Osteoblast (primary cell): ENCODE results near the gene BTN1A1. TPM values are rescaled to one million over a fixed set of nuclear protein-coding genes. Genes with fewer than 3 reads are reported as not detected.
A peak's percentile ranks its signal among the peaks of the same experiment; 100 is the strongest.

ENCODE experiments used
- DNase-seq: peaks from one replicate; pipeline ENCODE4 v3.0.0; 2011; ENCODE audit warnings: low spot score, mixed read lengths; ENCODE audit not compliant: insufficient read length; ENCODE audit errors: missing footprints
- H2AFZ ChIP-seq: 2 replicates; pipeline ENCODE4 v1.6.0; 2011; ENCODE audit warnings: mild to moderate bottlenecking, low read length
- H3K27ac ChIP-seq: 2 replicates; pipeline ENCODE4 v1.5.1; 2011; ENCODE audit warnings: mild to moderate bottlenecking, low read depth, low read length, moderate library complexity
- H3K27me3 ChIP-seq: 2 replicates; pipeline ENCODE4 v1.6.0; 2012; ENCODE audit warnings: mild to moderate bottlenecking, control low read depth, inconsistent platforms, low read length, moderate library complexity; ENCODE audit not compliant: insufficient read depth
- H3K36me3 ChIP-seq: 2 replicates; pipeline ENCODE4 v1.5.1; 2011; ENCODE audit warnings: mild to moderate bottlenecking, low read length, control low read depth, moderate library complexity; ENCODE audit not compliant: insufficient read depth
- H3K4me1 ChIP-seq: 2 replicates; pipeline ENCODE4 v1.5.1; 2011; ENCODE audit warnings: mild to moderate bottlenecking, low read length, control low read depth, moderate library complexity; ENCODE audit not compliant: insufficient read depth
- H3K4me2 ChIP-seq: 2 replicates; pipeline ENCODE4 v1.6.0; 2011; ENCODE audit warnings: mild to moderate bottlenecking, low read length; ENCODE audit not compliant: insufficient read depth
- H3K4me3 ChIP-seq: fragments of 200-600 bp; sonication (generic); 3 replicates; pipeline ENCODE4 v1.5.1; 2012; ENCODE audit warnings: mild to moderate bottlenecking, low read length, inconsistent platforms; ENCODE audit not compliant: insufficient read depth
- H3K79me2 ChIP-seq: 2 replicates; pipeline ENCODE4 v1.6.0; 2012; ENCODE audit warnings: mild to moderate bottlenecking, low read length, control low read depth, inconsistent platforms; ENCODE audit not compliant: insufficient read depth
- H3K9me3 ChIP-seq: 2 replicates; pipeline ENCODE4 v1.5.1; 2011; ENCODE audit warnings: low read depth, low read length, control low read depth
- H4K20me1 ChIP-seq: 2 replicates; pipeline ENCODE4 v1.6.0; 2012; ENCODE audit warnings: mild to moderate bottlenecking, low read length, control low read depth; ENCODE audit not compliant: insufficient read depth
- CTCF ChIP-seq: IDR thresholded peaks from 2 replicates; pipeline ENCODE4 v1.5.1; 2011; ENCODE audit warnings: mild to moderate bottlenecking, low read depth, low read length, moderate library complexity; ENCODE audit errors: extremely low read depth
- total RNA-seq: library from RNA; depleted of rRNA; stranded (reverse); fragments of >200 nt; gene quantifications from 2 replicates; pipeline ENCODE4 v1.2.3, GENCODE V29; 2012

The BTN1A1 gene
- total RNA-seq, 1 donor: under 0.01 TPM

- H3K27me3 ChIP-seq: no peaks in the 10 kb centered on the region
- no peaks in the 10 kb centered on the region for H3K9me3 ChIP-seq
- no peak for DNase-seq
- peak overlapping the region; percentile 93 for H3K4me2 ChIP-seq
- no peaks in the 10 kb centered on the region for H4K20me1 ChIP-seq
- no peaks in the 10 kb centered on the region for H3K36me3 ChIP-seq
- peaks cover 18% of the 10 kb centered on the region for H3K4me1 ChIP-seq
- peak overlapping the region; percentile 73 for H3K4me3 ChIP-seq
- no peak overlapping the region for H3K27ac ChIP-seq
- no peak for TF ChIP-seq CTCF
- H3K79me2 ChIP-seq: no peaks in the 10 kb centered on the region
- H2AFZ ChIP-seq: peak overlapping the region; percentile 59
Observed at GRCh38 chr6:26552640-26553188, 52.6 kb downstream of the BTN1A1 start.

GRCh38 chr6:26553264-26553634 lies 53.1 kb downstream of the BTN1A1 start:
- no peak for DNase-seq
- peak overlapping the region; percentile 93 for H3K4me2 ChIP-seq
- TF ChIP-seq CTCF: no peak
- H3K4me3 ChIP-seq: peak overlapping the region; percentile 73
- peak overlapping the region; percentile 59 for H2AFZ ChIP-seq
- peaks cover 18% of the 10 kb centered on the region for H3K4me1 ChIP-seq
- no peaks in the 10 kb centered on the region for H3K79me2 ChIP-seq
- no peaks in the 10 kb centered on the region for H3K27me3 ChIP-seq
- no peaks in the 10 kb centered on the region for H3K36me3 ChIP-seq
- no peaks in the 10 kb centered on the region for H3K9me3 ChIP-seq
- peak overlapping the region; percentile 80 for H3K27ac ChIP-seq
- no peaks in the 10 kb centered on the region for H4K20me1 ChIP-seq

GRCh38 chr6:26553635-26554446 lies 53.7 kb downstream of the BTN1A1 start:
- TF ChIP-seq CTCF: no peak

GRCh38 chr6:26554447-26554696 lies 54.3 kb downstream of the BTN1A1 start:
- Histone ChIP-seq H3K9me3 (no peaks in the 10 kb centered on the region), H3K27me3 (no peaks in the 10 kb centered on the region), H2AFZ (peak overlapping the region; percentile 91), H3K79me2 (no peaks in the 10 kb centered on the region), H3K4me2 (peak overlapping the region; percentile 93), H3K4me1 (peaks cover 18% of the 10 kb centered on the region), H3K27ac (peak overlapping the region; percentile 0), H3K36me3 (no peaks in the 10 kb centered on the region), H4K20me1 (no peaks in the 10 kb centered on the region), H3K4me3 (peak overlapping the region; percentile 73)
- TF ChIP-seq CTCF: no peak
- DNase-seq: no peak

More at GRCh38 chr6:26553635-26554446, 53.7 kb downstream of the BTN1A1 start:
- no peaks in the 10 kb centered on the region for H3K27me3 ChIP-seq
- H4K20me1 ChIP-seq: no peaks in the 10 kb centered on the region
- H2AFZ ChIP-seq: peak overlapping the region; percentile 91
- no peaks in the 10 kb centered on the region for H3K9me3 ChIP-seq
- peak overlapping the region; percentile 80 for H3K27ac ChIP-seq
- H3K4me1 ChIP-seq: peaks cover 18% of the 10 kb centered on the region
- H3K4me3 ChIP-seq: peak overlapping the region; percentile 73
- H3K36me3 ChIP-seq: no peaks in the 10 kb centered on the region
- H3K4me2 ChIP-seq: peak overlapping the region; percentile 93
- DNase-seq: peak; percentile 72
- no peaks in the 10 kb centered on the region for H3K79me2 ChIP-seq
